SK-N-SH treated with all-trans-retinoic acid at 6 μM for 48 hours (cell line): ENCODE measurements around the gene CALML5.

Source experiments
- ATAC-seq: fragments of 200-7000 bp; cut with Tn5 transposase; 3 replicates; pipeline ENCODE4 v1.9.1; 2020; ENCODE audit warnings: mild to moderate bottlenecking, moderate library complexity
- BACH2 ChIP-seq: fragments of 250-450 bp; sonication (Bioruptor Pico); IDR thresholded peaks from 2 replicates; pipeline ENCODE4 v1.9.0; 2021; ENCODE audit warnings: mild to moderate bottlenecking, borderline replicate concordance
- CREB5 ChIP-seq: fragments of 250-450 bp; sonication (Bioruptor Pico); IDR thresholded peaks from 2 replicates; pipeline ENCODE4 v1.5.1; 2020; ENCODE audit warnings: low read depth, mild to moderate bottlenecking, moderate library complexity
- CSDC2 ChIP-seq: fragments of 250-450 bp; sonication (Bioruptor Pico); IDR thresholded peaks from 2 replicates; pipeline ENCODE4 v1.5.0; 2020; ENCODE audit warnings: mild to moderate bottlenecking, moderate library complexity
- ESRRG ChIP-seq: fragments of 250-450 bp; sonication (Bioruptor Pico); IDR thresholded peaks from 2 replicates; pipeline ENCODE4 v1.6.1; 2021; ENCODE audit warnings: mild to moderate bottlenecking
- GLIS3 ChIP-seq: fragments of 250-450 bp; sonication (Bioruptor Pico); IDR thresholded peaks from 2 replicates; pipeline ENCODE4 v1.5.0; 2020; ENCODE audit warnings: mild to moderate bottlenecking, moderate library complexity
- ISL1 ChIP-seq: fragments of 250-450 bp; sonication (Bioruptor Pico); IDR thresholded peaks from 2 replicates; pipeline ENCODE4 v2.1.2; 2022; ENCODE audit warnings: mild to moderate bottlenecking, moderate library complexity
- OSR1 ChIP-seq: fragments of 250-450 bp; sonication (Bioruptor Pico); IDR thresholded peaks from 2 replicates; pipeline ENCODE4 v1.8.0; 2022; ENCODE audit warnings: moderate library complexity, mild to moderate bottlenecking, inconsistent platforms
- PPARA ChIP-seq: fragments of 250-450 bp; sonication (Bioruptor Pico); IDR thresholded peaks from 2 replicates; pipeline ENCODE4 v1.5.0; 2020; ENCODE audit warnings: mild to moderate bottlenecking, borderline replicate concordance
- RARB ChIP-seq: fragments of 250-450 bp; sonication (Bioruptor Pico); IDR thresholded peaks from 2 replicates; pipeline ENCODE4 v1.8.0; 2021; ENCODE audit warnings: mild to moderate bottlenecking, moderate library complexity
- SNAI2 ChIP-seq: fragments of 250-450 bp; sonication (Bioruptor Pico); IDR thresholded peaks from 2 replicates; pipeline ENCODE4 v1.5.0; 2020; ENCODE audit warnings: mild to moderate bottlenecking, moderate library complexity
- TCF4 ChIP-seq: fragments of 250-450 bp; sonication (Bioruptor Pico); IDR thresholded peaks from 2 replicates; pipeline ENCODE4 v1.8.0; 2021; ENCODE audit warnings: mild to moderate bottlenecking, moderate library complexity, borderline replicate concordance
- TOX ChIP-seq: fragments of 250-450 bp; sonication (Bioruptor Pico); IDR thresholded peaks from 2 replicates; pipeline ENCODE4 v1.8.0; 2021; ENCODE audit warnings: mild to moderate bottlenecking, moderate library complexity, borderline replicate concordance
- TSHZ2 ChIP-seq: fragments of 250-450 bp; sonication (Bioruptor Pico); IDR thresholded peaks from 2 replicates; pipeline ENCODE4 v1.5.0; 2020; ENCODE audit warnings: mild to moderate bottlenecking, moderate library complexity
- ZC3H10 ChIP-seq: fragments of 250-450 bp; sonication (Bioruptor Pico); IDR thresholded peaks from 2 replicates; pipeline ENCODE4 v1.5.1; 2021; ENCODE audit warnings: mild to moderate bottlenecking, moderate library complexity
- ZNF565 ChIP-seq: fragments of 450-650 bp; formaldehyde crosslinking; conservative IDR thresholded peaks from 2 replicates; pipeline ENCODE4 v1.5.0; 2020; ENCODE audit warnings: low read depth, mild to moderate bottlenecking, moderate library complexity
- ZNF8 ChIP-seq: fragments of 450-650 bp; formaldehyde crosslinking; IDR thresholded peaks from 2 replicates; pipeline ENCODE4 v1.5.0; 2020; ENCODE audit warnings: mild to moderate bottlenecking, moderate library complexity
- TF ChIP-seq, protein P1 (sequence below): fragments of 250-450 bp; sonication (Bioruptor Pico); IDR thresholded peaks from 2 replicates; pipeline ENCODE4 v1.5.1; 2021; ENCODE audit warnings: mild to moderate bottlenecking, moderate library complexity
- TF ChIP-seq, protein P2 (sequence below): fragments of 250-450 bp; sonication (Bioruptor Pico); IDR thresholded peaks from 2 replicates; pipeline ENCODE4 v1.8.0; 2021; ENCODE audit warnings: low read depth, mild to moderate bottlenecking, moderate library complexity, borderline replicate concordance
- TF ChIP-seq, protein P3 (sequence below): fragments of 250-450 bp; sonication (Bioruptor Pico); IDR thresholded peaks from 2 replicates; pipeline ENCODE4 v1.8.0; 2020; ENCODE audit warnings: mild to moderate bottlenecking, moderate library complexity, borderline replicate concordance

Gene CALML5

GRCh38 chr10:5486853-5487235, 12.5 kb downstream of the CALML5 start:
- no peak for TF ChIP-seq CREB5
- no peak for TF ChIP-seq RARB (CRISPR knock-in tag)
- TF ChIP-seq TCF4 (CRISPR knock-in tag): no peak
- no peak for ATAC-seq

DNA sequence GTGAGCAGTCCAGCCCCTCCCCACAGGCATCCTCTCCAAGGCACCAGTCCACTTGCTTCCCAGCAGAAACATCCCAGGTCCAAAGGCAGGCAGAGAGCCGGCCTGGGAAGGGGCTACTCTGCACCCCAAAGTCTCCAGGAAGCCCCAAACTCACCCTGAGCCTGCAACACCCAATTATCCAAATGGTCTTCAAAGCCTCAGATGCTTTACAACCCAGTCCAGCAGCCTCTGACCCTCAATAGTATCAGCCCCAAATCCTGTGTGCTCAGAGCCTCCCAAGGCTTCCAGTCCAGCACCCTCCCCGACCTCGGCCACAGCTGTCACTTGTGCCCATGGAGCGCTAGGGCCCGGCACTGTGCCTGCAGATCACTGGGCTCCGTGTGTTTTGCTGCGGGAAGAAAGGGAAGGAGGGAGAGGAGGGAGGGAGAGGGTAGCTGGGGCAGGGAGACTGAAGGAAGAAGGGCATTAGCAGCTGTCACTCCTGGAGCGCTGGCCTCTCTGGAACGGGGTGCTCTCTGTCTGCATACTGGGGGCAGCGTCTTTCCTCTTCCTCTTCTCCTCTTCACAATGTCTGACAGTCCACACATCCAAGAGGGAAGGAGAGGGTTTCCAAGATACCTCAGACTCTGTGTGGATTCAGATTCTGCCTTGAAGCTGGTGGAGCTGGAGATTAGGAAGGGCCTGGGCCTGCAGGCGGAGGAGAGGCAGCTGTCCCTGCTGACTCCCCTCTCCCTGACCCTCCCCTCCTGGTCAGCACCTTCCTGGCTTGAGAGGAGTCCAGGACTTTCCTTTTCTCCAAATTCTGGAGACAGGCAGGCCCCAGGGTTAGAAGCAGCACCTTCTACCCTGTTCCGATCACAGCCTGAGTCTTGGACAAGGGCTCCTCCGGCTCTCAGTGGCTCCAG, 13.2 kb downstream of the CALML5 start:
- TF ChIP-seq, protein P1, sequence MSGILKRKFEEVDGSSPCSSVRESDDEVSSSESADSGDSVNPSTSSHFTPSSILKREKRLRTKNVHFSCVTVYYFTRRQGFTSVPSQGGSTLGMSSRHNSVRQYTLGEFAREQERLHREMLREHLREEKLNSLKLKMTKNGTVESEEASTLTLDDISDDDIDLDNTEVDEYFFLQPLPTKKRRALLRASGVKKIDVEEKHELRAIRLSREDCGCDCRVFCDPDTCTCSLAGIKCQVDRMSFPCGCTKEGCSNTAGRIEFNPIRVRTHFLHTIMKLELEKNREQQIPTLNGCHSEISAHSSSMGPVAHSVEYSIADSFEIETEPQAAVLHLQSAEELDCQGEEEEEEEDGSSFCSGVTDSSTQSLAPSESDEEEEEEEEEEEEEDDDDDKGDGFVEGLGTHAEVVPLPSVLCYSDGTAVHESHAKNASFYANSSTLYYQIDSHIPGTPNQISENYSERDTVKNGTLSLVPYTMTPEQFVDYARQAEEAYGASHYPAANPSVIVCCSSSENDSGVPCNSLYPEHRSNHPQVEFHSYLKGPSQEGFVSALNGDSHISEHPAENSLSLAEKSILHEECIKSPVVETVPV (CRISPR knock-in tag): no peak
- TF ChIP-seq ESRRG (CRISPR knock-in tag): no peak
- TF ChIP-seq TSHZ2 (CRISPR knock-in tag): no peak
- ATAC-seq: no peak

DNA sequence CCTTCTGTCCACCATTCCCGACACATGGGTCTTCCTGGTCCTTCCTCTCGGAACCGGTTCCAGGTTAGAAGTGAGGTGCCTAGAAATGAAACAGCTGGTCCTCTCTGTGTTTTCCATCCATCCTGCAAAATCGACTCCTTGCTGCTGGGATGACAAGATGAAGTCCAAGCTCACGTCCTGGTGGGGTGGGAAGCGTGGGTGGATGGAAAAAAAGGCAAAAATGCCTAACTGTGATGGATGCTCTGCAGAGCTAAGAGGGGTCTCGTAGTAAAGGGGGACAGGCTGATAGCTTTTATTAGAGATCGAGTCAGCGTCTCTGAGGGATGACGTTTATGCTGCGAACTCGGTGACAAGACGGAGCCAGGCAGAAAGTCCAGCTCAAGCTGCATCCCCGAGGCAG, 14.1 kb downstream of the CALML5 start:
- ATAC-seq: no peak
- TF ChIP-seq SNAI2 (CRISPR knock-in tag): no peak
- TF ChIP-seq PPARA (CRISPR knock-in tag): no peak
- TF ChIP-seq ISL1 (CRISPR knock-in tag): no peak
- TF ChIP-seq, protein P2, sequence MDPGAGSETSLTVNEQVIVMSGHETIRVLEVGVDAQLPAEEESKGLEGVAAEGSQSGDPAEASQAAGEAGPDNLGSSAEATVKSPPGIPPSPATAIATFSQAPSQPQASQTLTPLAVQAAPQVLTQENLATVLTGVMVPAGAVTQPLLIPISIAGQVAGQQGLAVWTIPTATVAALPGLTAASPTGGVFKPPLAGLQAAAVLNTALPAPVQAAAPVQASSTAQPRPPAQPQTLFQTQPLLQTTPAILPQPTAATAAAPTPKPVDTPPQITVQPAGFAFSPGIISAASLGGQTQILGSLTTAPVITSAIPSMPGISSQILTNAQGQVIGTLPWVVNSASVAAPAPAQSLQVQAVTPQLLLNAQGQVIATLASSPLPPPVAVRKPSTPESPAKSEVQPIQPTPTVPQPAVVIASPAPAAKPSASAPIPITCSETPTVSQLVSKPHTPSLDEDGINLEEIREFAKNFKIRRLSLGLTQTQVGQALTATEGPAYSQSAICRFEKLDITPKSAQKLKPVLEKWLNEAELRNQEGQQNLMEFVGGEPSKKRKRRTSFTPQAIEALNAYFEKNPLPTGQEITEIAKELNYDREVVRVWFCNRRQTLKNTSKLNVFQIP: no peak
- no peak for TF ChIP-seq ESRRG (CRISPR knock-in tag)
- no peak for TF ChIP-seq TOX (CRISPR knock-in tag)
- no peak for TF ChIP-seq TSHZ2 (CRISPR knock-in tag)
- no peak for TF ChIP-seq RARB (CRISPR knock-in tag)
- TF ChIP-seq, protein P3, sequence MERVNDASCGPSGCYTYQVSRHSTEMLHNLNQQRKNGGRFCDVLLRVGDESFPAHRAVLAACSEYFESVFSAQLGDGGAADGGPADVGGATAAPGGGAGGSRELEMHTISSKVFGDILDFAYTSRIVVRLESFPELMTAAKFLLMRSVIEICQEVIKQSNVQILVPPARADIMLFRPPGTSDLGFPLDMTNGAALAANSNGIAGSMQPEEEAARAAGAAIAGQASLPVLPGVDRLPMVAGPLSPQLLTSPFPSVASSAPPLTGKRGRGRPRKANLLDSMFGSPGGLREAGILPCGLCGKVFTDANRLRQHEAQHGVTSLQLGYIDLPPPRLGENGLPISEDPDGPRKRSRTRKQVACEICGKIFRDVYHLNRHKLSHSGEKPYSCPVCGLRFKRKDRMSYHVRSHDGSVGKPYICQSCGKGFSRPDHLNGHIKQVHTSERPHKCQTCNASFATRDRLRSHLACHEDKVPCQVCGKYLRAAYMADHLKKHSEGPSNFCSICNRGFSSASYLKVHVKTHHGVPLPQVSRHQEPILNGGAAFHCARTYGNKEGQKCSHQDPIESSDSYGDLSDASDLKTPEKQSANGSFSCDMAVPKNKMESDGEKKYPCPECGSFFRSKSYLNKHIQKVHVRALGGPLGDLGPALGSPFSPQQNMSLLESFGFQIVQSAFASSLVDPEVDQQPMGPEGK (CRISPR knock-in tag): no peak
- TF ChIP-seq ZNF8 (CRISPR knock-in tag): no peak
- TF ChIP-seq GLIS3 (CRISPR knock-in tag): no peak
- TF ChIP-seq CSDC2: no peak
- no peak for TF ChIP-seq ZNF565 (CRISPR knock-in tag)
- TF ChIP-seq ZC3H10 (CRISPR knock-in tag): no peak
- TF ChIP-seq OSR1 (CRISPR knock-in tag): no peak
- no peak for TF ChIP-seq BACH2 (CRISPR knock-in tag)
- TF ChIP-seq, all 23 proteins: peak for 0
